HG02571 (cell line): ENCODE results near the gene RNF220.

ENCODE experiments used
- ATAC-seq: cut with Tn5 transposase; IDR thresholded peaks from one replicate; pipeline ENCODE4 v1.9.1; 2021; ENCODE audit warnings: mild to moderate bottlenecking, moderate library complexity; ENCODE audit not compliant: unreplicated experiment

Gene RNF220

DNA sequence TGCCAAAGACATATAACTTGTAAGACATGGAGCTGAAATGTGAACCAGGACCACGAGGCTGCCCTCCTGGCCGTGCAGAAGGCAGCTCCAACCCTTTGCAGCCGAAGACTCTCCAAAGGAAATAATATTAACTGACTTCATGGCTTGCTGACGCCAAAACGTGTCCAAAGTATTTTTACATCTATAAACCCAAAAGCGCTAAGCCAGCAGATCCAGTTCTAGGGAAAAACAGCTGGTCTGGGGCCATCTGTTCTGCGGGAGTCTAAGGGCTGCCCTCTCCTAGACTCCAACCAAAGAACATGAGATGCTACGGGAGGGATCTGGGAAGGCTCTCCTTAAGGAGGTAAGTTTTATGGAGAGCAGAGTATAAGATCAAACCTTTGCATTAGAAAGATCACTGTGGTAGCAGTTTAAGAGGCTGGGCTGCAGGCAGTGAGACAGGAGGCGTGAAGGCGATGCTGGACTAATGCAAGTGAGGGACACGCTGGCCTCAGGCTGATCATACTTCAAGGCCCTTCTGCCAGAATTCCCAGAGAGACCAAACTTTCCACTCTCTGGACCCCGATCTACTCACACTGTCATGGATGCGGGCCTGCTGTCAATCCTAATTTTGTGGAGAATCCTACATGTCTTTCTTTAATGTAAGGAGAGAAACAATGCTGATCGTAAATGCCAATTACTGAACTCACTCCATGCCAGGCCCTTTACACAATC, 268.1 kb downstream of the RNF220 start:
- no peak for ATAC-seq

DNA sequence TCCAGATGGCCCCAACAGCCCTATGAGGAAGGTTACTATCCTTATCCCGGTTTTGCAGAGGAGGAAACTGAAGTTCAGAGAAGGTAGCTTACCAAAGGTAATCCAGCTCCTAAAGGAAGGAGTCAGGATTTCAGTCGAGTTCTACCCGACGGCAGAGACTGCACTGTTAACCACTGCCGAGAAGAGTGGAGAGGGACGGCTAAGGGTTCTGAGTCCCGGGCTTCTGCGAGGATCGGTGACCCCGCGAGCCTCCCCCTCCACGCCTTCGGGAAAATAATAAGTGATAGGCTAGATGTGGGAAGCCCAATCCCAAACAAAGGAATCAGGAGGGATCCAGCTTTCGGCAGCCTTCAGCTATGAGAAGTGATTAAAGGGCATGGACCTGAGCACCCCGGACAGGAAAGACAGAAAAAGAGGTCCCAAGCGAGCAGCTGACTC, 268.6 kb downstream of the RNF220 start:
- no peak for ATAC-seq

DNA sequence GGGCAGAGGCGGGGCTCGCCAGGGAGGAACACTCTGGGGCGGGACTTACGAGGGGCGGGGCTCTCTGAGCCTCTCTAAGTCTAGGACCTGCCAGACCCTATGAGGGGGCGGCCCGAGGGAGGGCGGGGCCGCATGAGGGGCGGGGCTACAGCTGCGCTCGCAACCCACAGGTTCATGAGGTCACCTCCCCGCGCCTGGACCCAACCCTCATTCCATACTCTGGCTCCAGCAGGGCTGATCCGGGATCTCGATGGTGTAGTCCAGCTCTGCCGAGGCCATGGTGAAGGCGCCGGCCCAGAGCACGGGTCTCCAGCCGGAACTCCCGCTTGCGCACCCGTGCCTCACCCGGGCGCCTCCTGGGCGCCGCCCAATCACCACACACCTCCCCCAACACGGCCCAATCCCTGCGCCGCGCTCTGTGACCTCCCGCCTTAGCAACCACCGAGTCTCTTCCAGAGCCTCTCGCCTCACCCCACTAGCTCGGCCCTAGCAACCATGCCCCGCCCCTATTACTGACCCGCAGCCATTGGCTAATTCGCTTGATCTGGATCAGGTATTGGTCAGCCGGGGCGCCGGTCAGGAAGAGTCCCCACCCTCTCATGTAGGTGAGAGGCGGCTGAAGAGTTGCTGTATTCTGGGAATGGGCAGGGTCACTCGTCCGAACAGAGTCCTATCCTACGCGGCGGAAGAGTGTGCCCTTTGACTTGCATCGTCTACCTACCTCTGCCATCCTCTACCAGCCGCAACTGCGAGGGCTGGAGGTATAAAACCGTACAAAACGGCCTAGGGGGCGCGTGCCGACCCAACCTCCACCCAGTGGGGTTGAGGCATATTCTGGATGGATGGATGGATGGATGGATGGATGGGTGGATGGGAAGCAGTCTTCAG, 269.3 kb downstream of the RNF220 start, which contains the start of the genes ARMH1 and TMEM53:
TSS of gene ARMH1 (plus strand) at position 602 of the 888 bp plus-strand sequence. CDS start 14,984 bp downstream, outside the sequence.
TSS of gene TMEM53 (minus strand) at position 369 of the 888 bp plus-strand sequence. CDS start at position 279, 90 bp downstream.
- peak; percentile 90 for ATAC-seq

DNA sequence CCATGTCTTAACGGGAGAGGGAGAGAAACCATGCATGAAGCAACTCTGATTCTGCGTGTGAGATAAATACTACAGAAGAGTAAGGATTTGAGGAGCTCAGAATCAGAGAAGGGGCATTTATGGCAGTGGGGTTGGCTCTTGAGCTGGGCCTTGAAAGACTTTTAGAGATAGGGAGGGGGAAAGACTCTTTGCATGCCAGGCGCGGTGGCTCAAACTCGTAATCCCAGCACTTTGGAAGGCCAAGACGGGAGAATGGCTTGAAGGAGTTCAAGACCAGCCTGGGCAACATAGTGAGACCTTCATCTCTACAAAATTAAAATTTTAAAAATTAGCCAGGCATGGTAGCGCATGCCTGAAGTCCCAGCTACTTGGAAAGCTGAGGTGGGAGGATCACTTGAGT, 270.1 kb downstream of the RNF220 start:
- ATAC-seq = no peak

DNA sequence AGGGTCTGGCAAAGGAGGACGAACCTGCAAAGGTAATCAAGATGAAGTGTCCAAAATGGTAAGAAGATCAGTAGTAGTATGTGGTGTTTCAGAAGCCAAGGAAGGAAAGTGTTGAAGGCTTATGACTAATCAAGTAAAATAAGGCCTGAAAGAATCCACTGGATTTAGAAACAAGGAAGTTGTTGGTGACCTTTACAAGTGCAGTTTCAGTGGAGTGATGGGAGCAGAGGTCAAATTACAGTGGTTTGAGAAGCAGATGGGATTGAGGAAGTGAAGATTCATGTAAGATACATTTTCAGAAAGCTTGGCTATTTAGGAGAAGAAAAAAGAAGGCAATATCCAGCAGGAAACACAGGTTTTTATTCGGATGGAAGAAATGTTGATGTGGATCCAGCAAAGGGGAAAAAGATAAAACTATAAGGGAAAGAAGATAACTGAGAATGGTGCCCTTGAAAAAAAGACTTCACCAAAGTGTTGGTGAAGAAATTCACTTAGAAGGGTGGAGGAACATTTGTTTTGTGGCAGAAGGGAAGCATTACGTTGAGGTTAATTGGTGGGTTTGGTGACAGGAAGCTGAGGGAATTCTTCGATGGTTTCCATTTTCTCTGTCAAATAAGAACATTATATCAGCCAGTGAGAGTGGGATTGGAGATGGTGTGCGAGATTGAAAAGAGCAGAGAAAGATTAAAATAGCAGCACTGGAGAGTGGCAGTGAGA, 271.6 kb downstream of the RNF220 start:
- ATAC-seq = no peak

DNA sequence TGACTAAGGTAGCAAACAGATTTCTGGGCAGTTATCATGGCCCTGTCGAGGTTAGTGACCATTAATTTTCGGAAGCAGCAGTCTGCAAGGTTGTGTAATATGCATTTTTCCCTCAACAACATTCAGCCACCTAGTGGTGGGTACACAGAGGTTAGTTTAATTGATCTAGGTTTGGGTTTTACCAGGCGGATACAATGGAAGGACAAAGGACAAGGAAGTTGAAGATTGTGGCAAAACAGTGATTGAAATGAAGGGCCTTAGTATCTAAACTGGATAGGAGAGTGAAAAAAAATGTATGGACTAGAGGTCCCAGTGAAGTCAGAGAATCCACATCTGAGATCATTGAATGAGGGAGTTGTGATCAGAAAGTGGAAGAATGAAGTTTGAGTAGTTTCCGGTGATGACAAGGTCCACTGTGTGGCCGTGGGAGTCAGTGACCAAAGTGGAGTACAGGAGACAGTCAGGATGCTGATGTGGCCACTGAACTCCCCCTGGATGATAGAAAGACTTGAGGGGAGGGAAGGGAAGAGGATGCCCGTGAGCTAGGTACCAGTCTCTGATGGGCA, 272.2 kb downstream of the RNF220 start:
- ATAC-seq = no peak

DNA sequence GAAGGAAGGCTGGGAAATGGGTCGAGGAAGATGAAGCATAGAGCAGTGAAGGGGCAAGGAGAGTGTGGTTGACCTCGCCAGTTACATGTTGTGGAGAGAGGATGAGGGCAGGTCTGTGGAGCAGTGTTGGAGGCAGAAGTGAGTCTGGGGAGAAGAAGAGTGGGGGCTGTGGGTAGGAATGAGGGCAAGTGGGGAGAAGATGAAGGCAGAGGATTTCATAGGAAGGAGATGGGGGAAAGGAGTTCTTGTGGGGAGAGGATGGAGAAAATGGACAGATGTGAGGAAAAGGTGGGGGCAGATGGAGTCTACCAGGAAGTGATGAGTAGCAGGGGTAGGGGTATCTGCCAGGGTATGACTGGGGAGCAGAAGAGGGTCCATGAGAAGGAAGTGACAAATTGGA, 273.1 kb downstream of the RNF220 start:
- no peak for ATAC-seq

DNA sequence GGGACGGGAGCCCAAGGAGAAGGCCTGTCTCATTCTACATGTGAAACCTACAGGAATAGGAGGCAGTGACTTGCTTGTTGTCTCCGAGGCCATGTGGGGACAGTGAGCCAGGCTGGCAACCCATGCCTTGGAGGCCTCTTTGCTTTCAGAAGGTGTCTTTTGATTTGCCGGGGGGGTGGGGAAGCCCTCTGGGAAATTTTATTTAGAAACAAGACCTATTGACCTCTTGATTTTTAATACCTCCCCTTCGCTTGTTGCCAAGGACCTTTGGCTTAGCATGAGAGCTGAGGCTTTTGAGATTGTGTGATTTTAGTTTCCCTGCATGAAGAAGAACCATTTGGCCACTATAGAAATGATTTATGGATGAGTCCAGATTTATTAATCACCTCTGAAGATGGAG, 273.6 kb downstream of the RNF220 start:
- no peak for ATAC-seq

DNA sequence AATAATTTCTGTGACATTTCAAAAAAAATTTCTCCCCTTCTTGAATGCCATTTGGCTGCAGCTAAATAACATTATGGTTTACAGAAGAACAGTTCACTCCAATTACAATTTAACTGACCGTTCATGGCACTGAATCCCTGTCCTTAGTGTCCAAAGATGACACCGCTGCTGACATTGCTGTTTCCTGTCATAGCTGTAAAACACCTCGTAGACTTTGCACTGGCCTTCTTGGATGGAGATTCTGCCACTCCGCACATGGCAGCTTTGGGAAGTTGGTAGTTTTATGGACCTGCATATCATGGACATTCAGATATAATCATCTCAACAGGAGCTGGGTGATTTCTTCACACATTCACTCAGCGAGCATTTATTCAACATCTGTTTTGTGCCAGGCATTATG, 274.4 kb downstream of the RNF220 start:
- no peak for ATAC-seq

DNA sequence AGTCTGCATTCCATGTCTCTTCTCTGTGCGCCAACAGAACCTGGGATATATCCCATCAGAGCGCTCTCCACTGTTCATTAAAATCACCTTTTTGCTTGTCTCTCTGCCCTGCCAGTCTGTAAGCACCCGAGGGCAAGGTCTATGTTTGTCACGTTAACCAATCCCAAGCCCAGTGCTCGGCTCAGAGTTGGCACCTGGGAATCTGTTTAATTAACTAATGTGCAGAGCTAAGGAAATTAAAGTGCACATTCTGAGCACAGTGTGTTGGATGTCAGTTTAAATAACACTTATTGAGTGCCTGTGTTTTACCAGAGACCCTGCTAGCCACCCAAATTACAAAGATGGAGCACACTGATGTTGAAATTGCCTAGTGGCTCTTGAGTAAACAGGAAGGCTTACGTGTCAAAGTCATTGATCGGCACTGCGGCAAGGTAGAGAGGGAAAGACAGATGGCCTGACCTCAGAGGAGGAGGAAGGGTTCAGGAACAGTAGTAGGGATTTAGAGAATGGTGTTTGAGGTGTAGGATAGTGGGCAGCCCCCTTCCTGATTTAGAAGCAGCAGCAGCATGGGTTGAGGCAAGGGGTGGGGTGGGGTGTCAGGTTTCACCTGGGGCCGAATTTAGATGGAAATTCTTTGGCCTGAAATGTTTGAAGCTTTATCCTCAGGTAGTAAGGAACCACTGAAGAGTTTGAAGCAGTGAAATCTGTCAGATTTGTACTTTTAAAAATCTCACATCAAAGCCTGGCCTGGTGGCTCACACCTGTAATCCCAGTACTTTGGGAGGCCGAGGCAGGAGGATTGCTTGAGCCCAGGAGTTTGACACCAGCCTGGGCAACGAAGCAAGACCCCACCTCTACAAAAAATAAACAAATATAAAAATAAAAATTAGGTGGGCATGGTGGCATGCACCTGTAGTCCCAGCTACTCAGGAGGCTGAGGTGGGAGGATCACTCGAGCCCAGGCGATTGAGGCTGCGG, 277.1 kb downstream of the RNF220 start:
- no peak for ATAC-seq

DNA sequence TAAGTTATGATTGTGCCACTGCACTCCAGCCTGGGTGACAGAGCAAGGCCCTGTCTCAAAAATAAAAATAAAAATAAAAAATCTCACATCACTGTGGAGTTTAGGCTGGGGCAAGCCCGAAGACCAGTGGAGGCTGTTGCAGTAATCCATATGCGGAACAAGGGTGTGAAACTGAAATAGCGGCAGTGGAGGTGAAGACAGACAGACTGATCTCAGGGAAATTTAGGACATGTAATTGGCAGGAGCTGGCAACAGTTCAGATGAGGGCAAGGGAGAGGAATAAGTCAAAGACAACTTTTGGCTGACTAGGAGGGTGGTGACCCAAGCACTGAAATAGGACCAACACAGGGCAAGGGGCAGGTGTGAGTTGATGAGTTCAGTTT, 277.8 kb downstream of the RNF220 start:
- ATAC-seq = no peak

DNA sequence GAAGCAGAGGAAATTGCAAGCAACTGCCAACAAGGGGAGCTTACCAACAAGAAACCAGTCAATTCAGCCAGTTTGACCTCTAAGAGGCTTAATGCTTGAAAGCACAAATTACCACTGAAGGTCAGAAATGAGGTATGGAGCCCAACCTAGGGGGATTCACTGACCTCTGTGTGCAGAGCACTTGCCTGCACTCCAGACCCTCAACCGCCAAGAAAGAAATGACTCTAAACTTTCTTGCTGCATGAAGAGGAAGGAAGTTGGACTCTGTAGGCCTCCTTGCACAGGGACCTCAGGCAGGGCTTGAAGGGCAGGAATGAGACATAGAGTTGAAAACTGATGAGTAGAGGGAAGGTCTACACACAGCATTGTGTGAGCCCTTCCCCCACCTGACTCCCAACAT, 279.5 kb downstream of the RNF220 start:
- no peak for ATAC-seq

DNA sequence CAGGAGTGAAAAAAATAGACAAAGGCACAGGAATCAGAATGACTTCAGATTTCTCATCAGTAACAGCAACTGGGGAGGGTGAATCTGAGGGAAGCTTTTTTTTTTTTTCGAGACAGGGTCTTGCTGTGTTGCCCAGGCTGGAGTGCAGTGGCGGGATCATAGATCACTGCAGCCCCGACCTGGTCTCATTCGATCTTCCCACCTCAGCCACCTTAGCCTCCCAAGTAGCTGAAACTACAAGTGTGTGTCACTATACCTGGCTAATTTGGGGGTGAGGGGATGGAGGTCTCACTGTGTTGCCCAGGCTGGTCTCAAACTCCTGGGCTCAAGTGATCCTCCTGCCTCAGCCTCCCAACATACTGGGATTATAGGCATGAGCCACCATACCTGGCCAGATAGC, 280.2 kb downstream of the RNF220 start:
- ATAC-seq = no peak

DNA sequence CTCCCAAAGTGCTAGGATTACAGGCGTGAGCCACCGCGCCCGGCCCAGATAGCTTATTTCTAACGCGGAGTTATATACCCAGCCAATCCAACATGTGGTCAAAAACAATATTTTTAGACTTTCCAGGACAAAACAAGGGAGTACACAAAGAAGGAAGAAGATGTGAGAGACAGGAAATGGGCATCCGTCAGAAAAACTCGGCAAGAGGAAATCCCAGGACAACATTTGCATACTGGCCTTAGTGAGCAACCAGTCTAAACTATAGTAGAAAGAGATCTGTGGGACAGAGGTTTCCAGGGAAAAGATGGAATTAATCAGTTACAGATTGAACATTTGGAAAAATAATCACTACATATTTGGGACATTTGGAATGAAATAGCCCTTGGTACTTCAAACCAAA, 280.8 kb downstream of the RNF220 start:
- no peak for ATAC-seq

DNA sequence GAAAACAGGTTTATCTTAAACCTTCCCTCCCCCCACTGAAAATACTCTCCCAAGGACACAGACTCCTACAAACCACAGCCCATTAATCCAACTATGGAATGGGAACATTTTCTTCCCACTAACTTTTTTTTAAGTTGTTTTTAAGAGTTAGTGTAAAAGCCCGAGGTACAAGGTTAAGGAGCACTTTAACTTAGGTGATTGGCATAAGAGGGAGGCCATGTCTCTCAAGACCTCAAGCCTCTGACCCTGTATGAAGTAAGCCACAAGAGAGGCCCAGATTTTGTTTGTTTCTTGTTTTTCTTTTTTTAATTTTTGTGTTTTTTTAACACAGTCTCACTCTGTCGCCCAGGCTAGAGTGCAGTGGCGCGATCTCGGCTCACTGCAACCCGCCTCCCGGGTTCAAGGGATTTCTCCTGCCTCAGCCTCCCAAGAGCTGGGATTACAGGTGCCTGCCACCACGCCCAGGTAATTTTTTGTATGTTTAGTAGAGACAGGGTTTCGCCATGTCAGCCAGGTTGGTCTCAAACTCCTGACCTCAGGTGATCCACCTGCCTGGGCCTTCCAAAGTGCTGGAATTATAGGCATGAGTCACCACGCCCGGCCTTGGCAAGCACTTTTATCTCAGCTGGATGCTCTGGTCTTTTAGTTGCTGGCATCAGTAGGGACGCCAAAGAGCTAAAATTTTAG, 283.8 kb downstream of the RNF220 start:
- no peak for ATAC-seq

DNA sequence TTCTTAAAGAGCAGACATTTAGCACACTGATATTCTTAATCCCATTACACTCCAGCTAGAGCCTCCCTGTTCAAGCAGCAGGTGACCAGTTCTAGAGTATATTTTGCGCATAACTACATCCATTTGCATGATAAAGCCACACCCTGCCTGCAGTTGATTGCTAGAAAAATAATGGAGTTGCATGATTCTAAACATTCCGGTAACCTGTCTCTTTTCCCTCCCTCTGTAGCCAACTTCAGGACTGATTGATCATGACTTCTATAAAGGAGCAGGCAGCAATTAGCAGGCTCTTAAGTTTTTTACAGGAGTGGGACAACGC, 284.4 kb downstream of the RNF220 start:
- no peak for ATAC-seq

DNA sequence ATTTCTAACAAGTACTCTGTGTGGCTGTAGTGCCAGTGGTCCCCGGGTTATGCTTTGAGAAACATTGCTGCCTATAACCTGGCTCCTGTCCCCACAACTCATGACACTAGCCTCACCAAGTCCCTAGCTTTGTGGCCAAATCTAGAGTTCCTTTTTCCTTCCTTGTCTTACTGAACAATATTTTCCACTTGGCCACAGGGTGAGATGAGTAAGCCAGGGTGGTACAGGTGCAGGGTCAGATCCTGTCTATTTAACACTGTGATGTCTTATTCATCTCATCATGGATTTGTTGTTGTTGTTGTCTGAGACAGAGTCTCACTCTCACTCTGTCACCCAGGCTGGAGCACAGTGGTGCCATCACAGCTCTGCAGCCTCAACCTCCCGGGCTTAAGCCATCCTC, 288.1 kb downstream of the RNF220 start:
- ATAC-seq = no peak

DNA sequence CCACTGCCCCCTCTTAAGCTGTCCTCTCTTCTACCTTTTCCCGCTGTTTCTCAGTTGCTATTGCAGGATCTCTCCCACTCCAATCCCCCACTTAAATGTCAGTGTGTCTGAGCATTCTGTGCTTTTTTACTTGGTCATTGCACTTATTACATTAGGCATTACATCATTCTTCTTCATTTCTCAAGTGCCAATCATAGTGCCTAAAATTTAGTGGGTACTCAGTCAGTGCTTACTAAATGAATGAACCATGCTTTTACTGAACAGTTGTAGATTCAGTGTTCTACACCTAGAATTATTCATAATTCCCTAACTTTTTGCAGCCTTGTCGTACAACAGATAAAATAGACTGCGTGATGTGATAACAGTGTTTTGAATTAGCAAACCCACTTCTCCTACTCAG, 288.8 kb downstream of the RNF220 start:
- ATAC-seq = no peak

DNA sequence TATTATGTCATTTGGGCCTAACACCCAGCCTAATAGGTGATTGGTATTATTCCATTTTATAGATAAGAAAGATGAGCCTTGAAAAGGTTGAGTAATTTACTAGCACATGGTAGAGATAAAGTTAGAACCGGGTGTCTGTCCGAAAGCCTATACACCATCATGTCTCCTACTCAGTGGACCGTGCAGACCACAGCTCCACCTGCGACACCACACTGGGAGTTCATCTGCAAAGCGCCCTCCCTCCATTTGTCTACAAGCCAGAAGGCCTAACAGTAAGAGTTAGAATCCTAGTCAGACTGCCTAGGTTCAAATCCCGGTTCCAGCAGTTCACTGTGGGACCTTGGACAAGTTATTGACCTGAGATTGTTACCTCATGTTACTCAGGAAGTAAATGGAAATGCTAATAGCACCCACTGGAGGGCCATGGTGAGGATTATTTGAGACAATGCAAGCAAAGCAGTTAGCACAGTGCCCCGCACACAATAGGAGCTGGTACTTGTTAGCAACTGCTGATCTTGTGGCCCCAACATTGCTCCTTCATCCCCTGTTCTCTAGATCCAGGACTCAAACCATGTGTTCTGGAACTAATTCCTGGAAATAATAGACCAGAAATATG, 289.9 kb downstream of the RNF220 start:
- ATAC-seq = peak; percentile 71
